GM19372 (cell line): ENCODE results near the gene SHISA8.
"Not testable (repeated sequence)": the region's sequence is repeated elsewhere in the genome, so short reads cannot be mapped to it uniquely, and the experiment has no call there.

Experiments used
- ATAC-seq: cut with Tn5 transposase; IDR thresholded peaks from one replicate; pipeline ENCODE4 v1.9.1; 2021; ENCODE audit warnings: mild to moderate bottlenecking, low read depth, moderate library complexity; ENCODE audit not compliant: unreplicated experiment

Gene SHISA8

GRCh38 chr22:41900652-41901312, 14.1 kb downstream of the SHISA8 start:
- ATAC-seq: no peak

- no peak for ATAC-seq
Observed at GRCh38 chr22:41899992-41900651, 14.8 kb downstream of the SHISA8 start.

DNA sequence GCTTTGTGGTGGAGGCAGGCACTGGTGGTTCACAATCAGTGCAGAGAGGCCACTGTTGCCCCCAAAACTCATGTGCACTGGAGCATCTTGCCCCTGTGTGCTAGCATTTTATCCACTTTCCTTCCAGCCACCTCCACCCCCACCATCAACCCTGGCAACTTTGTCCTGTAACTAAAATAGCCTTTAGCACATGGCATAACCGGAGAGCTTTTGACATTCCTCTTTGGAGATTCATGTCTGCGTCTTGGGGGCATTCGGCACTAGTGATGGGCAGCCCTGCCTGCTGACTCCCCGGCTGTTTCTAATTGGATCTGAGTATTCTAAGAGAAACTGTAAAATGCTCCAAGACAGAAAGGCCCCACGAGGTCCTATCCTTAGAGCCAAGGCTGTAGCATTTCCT, 15.8 kb downstream of the SHISA8 start:
- ATAC-seq: no peak

DNA sequence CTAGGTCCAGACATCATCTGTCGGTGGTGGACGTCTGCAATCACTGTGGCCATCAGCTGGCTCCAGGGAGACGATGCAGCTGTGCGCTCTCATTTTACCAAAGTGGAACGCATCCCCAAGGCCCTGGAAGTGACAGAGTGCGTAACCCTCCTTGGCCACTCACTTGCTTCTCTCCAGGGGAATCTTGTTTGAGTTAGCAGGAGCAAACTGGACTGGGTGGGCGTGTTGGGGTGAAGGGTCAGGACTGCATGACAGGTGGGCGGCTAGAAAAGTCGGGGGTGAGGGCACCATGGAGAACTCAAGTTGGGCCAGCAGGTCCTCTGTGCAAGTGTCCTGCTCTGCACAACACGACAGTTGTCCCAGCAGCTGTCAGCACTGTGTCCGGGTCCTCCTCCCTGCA, 16.2 kb downstream of the SHISA8 start:
- no peak for ATAC-seq

- no peak for ATAC-seq
Observed at GRCh38 chr22:41893591-41894375, 21.1 kb downstream of the SHISA8 start.

GRCh38 chr22:41892721-41893120, 22.2 kb downstream of the SHISA8 start:
- no peak for ATAC-seq

- no peak for ATAC-seq
Observed at GRCh38 chr22:41891407-41891806, 23.5 kb downstream of the SHISA8 start.

DNA sequence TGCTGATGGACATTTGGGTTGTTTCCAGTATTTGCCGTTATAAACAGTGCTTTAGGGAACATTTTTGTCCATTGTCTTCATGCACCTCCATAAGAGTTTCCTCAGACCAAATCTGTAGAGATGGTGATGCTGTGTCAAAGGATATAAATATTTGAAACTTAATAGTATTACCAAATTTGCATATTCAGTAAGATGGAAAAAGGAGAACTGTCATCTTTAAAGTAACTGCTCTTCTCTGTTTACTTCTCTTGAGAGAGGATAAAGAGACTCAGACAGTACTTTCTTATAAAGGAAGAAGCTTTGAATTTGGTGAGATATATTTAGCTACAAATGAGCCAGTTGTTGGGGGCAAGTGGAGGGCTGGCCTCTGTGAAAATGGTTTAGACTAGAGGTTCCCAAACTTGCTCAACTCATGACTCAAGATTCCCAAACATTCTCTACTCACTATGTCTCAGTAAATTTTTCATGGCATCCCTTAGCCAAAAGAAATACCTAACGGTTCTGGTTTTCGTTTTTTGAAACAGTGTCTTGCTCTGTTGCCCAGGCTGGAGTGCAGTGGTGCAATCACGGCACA, 26.2 kb downstream of the SHISA8 start:
- ATAC-seq: no peak

DNA sequence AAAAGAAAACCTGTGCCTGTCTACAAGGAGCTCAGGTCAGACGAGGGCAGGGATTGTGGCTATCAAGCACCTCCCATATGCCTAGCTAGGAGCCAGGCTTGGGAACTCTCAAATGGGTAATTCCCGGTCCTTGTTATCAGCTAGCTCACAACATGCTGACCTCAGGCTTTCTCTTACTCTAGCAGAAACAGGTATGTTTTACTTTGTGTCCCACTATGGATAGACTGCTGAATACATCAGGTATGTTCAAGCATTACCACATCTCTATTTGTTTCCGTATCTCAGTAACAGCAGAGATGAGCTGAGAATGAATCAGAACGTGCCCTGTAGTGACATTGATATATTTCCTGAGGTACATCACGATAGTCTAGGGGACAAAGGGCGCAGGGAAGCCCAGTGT, 29.4 kb downstream of the SHISA8 start:
- no peak for ATAC-seq

DNA sequence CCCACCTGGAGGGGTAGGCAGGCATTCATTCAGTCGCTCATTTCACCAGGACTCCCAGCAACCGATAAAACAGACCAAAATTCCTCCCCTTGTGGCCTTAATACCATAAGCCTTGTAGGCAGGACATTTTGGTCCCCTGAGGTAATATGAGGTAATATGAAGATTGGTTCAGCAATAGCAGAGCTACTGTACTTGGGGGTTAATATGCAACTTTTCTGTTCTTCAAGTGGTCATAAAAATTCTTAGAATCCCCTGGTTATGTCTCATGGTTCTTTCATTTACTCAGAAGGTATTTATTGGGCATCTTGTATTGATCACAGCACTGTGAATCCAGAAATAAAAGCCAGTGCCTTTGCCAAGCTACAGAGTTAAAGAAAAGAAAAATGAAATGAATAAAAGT, 29.8 kb downstream of the SHISA8 start:
- no peak for ATAC-seq

- no peak for ATAC-seq
Observed at GRCh38 chr22:41883400-41883799, 31.5 kb downstream of the SHISA8 start.

DNA sequence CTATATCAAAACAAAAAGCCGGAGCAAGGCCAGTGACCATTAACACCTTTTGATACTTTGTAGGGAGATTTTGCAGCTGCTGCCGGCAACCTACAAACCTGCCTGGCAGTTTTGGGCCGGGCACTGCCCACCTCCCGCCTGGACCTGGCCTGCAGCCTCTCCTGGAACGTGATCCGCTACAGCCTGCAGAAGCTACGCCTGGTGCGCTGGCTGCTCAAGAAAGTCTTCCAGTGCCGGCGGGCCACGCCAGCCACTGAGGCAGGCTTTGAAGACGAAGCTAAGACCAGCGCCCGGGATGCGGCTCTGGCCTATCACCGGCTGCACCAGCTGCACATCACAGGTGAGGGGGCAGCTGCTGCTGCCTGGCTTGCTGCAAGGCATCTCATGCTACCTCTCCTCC, 34.2 kb downstream of the SHISA8 start:
- no peak for ATAC-seq

DNA sequence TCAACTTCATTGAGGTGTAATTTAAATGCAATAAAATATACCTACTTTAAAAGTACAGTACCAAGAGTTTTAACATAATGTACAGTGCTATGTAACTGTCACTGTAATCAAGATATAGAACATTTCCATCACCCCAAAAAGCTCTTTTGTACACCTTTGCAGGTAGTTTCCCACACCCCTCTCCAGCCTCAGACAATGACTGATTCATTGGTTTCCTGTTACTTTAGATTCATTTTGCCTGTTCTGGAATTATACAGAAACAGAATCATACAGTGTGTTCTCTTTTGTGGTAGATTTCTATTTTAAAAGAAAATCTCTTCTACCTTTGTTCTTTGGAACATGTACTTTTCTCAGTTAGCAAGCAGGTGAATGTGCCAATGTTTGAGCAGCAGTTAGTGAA, 38.2 kb downstream of the SHISA8 start:
- ATAC-seq: no peak

DNA sequence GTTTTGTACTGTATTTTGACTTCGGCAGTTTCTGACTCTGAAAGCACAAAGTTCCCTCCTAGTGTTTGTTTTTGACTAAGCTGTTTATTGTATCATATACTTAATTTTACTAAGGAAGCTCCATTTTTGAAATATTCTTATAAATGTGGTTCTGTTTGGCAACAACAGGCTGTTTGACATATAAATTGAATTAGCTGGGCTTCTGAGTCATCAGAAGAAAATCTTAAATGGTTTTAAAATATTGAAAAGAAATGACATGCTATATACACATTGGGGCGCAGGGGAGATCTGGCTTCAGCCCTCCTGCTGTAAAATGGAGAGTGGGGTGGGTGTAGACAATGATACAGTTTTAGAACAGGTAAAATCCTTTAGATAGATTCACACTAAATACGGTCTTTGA, 38.6 kb downstream of the SHISA8 start:
- no peak for ATAC-seq

DNA sequence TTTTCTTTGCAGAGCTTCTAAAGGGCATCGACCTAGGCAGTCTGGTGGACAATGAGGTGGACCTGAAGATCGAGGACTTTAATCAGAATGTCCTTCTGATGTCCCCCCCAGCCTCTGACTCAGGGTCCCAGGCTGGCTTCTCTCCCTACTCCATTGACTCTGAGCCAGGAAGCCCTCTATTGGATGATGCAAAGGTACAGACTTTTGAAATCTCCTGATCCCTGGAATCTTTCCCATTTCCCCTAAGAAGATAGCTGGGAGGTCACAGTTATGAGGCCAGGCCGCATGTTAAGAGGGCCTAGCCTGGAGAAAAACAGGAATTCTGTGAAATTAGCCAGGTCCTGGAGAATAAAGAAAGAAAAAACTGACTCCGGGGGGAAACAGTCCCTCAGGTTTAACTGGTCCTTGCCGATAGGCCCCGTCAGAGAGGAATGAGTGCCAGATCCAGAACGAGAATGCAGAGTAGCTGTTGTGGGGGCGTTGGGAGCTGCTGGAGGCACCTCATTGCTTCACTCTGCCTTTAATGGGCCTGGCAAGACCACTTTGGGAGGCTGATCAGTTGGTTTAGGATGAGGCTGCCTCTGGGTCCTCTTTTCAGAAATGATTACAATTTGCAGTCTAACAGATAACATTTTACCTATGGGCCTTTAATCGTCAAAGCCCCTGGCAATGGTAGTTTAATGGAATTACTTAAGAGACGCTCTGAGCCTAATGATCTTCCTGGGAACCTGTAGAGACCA, 39.2 kb downstream of the SHISA8 start:
- ATAC-seq: no peak

DNA sequence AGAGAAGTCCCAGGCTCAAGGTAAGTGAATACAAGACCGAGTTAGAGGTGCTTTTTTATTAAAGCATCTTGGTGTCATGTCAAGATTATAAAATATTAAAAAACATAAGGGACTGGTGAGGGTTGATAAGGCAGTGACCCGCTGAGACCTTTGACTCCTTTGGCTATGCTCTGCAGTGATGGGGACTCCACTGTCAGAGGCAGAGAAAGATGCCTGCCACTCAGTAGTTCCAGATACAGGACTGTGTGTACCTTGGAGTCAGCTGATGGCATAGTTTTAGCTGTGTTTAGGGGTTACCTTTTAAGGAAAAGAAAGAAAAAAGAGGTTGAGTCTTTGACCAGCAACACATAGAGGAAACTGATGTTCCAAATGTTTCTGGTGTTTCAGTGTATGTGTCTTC, 40.8 kb downstream of the SHISA8 start:
- ATAC-seq: no peak

GRCh38 chr22:41873391-41873790, 41.5 kb downstream of the SHISA8 start:
- ATAC-seq: no peak

DNA sequence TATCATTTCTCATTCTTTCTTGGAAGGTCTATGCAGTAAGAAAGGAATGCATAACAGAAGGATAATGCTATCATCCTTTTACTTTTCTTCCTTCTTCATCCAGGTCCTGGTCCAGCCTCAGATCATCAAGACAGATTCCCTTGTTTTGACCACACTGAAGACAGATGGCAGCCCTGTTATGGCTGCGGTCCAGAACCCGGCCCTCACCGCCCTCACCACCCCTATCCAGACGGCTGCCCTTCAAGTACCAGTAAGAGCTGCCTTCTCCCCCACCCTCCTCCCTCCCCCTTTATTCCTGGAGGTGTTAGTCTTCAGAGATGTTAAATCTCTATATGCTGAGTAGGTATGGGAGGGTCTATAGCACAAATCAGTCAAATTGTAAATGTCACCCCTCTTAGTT, 44.1 kb downstream of the SHISA8 start:
- no peak for ATAC-seq

GRCh38 chr22:41870081-41870480, 44.8 kb downstream of the SHISA8 start:
- ATAC-seq: not testable (repeated sequence)

- ATAC-seq: no peak
Observed at GRCh38 chr22:41868556-41868955, 46.3 kb downstream of the SHISA8 start.

DNA sequence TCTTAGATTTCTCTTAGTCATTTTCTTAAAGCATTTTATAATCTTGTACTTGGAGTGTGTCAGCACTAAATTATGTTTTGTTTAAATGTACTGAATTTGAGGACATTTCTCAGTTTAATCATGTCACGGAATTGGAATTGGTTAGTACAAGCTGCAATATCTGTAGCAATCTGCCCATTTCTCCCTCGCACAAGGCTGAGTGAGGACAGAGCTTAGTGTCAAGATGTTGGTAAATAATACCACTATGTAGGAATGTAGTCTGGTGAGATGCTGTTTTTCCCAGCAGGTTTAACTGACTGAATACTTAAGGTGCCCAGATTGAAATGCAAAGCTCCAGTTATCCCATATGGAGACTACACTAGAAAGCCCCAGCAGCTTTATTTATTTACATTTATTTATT, 51.4 kb downstream of the SHISA8 start:
- no peak for ATAC-seq
